Osteocyte (in vitro differentiated cells): Measurements from ENCODE around the gene GRAMD4. TPM values are rescaled to one million over a fixed set of nuclear protein-coding genes. Genes with fewer than 3 reads are reported as not detected.

Source experiments
- DNase-seq: peaks from one replicate; pipeline ENCODE4 v3.0.0; 2021; ENCODE audit warnings: mixed read lengths; ENCODE audit not compliant: unreplicated experiment; ENCODE audit errors: extremely low spot score
- H3K27ac Mint-ChIP-seq: one replicate; pipeline ENCODE4 v1.8.0; 2021; ENCODE audit warnings: mild to moderate bottlenecking, mixed read lengths; ENCODE audit not compliant: unreplicated experiment
- H3K27me3 Mint-ChIP-seq: one replicate; pipeline ENCODE4 v1.8.0; 2021; ENCODE audit warnings: mixed read lengths; ENCODE audit not compliant: unreplicated experiment
- H3K36me3 Mint-ChIP-seq: one replicate; pipeline ENCODE4 v1.8.0; 2021; ENCODE audit warnings: mixed read lengths; ENCODE audit not compliant: unreplicated experiment
- H3K4me1 Mint-ChIP-seq: one replicate; pipeline ENCODE4 v1.8.0; 2021; ENCODE audit warnings: mixed read lengths; ENCODE audit not compliant: unreplicated experiment
- H3K4me3 Mint-ChIP-seq: one replicate; pipeline ENCODE4 v1.8.0; 2021; ENCODE audit warnings: mild to moderate bottlenecking, moderate library complexity, mixed read lengths; ENCODE audit not compliant: unreplicated experiment
- H3K9me3 Mint-ChIP-seq: one replicate; pipeline ENCODE4 v1.8.0; 2021; ENCODE audit warnings: mixed read lengths; ENCODE audit not compliant: unreplicated experiment
- CTCF ChIP-seq: fragments of 200-600 bp; sonication (generic); IDR thresholded peaks from 2 replicates; pipeline ENCODE4 v1.5.0; 2021; ENCODE audit warnings: antibody characterized with exemption, mild to moderate bottlenecking, moderate library complexity
- total RNA-seq: library from RNA; stranded (reverse); gene quantifications from 2 replicates; pipeline ENCODE4 v1.2.1, GENCODE V29; 2021

Gene GRAMD4
- total RNA-seq, 1 donor from 2014 or later: 37.4 TPM

- H3K4me1 Mint-ChIP-seq: peaks cover 49% of the 10 kb centered on the region
- H3K36me3 Mint-ChIP-seq: no peaks in the 10 kb centered on the region
- H3K4me3 Mint-ChIP-seq: peak overlapping the region; percentile 84
- no peaks in the 10 kb centered on the region for H3K9me3 Mint-ChIP-seq
- no peak for DNase-seq
- no peaks in the 10 kb centered on the region for H3K27me3 Mint-ChIP-seq
- no peak for TF ChIP-seq CTCF
- peak overlapping the region; percentile 73 for H3K27ac Mint-ChIP-seq
Observed at GRCh38 chr22:46577368-46578249, 42.6 kb upstream of the GRAMD4 start.

GRCh38 chr22:46578251-46578823 is 41.8 kb upstream of the GRAMD4 start:
- no peaks in the 10 kb centered on the region for H3K27me3 Mint-ChIP-seq
- TF ChIP-seq CTCF: no peak
- peaks cover 49% of the 10 kb centered on the region for H3K4me1 Mint-ChIP-seq
- no peak for DNase-seq
- peak overlapping the region; percentile 84 for H3K4me3 Mint-ChIP-seq
- no peaks in the 10 kb centered on the region for H3K9me3 Mint-ChIP-seq
- H3K36me3 Mint-ChIP-seq: no peaks in the 10 kb centered on the region
- H3K27ac Mint-ChIP-seq: peak overlapping the region; percentile 46

- peak overlapping the region; percentile 46 for H3K27ac Mint-ChIP-seq
- H3K36me3 Mint-ChIP-seq: no peaks in the 10 kb centered on the region
- no peak for DNase-seq
- H3K9me3 Mint-ChIP-seq: no peaks in the 10 kb centered on the region
- peaks cover 49% of the 10 kb centered on the region for H3K4me1 Mint-ChIP-seq
- H3K4me3 Mint-ChIP-seq: peak overlapping the region; percentile 84
- H3K27me3 Mint-ChIP-seq: no peaks in the 10 kb centered on the region
- no peak for TF ChIP-seq CTCF
Observed at GRCh38 chr22:46578824-46579561, 41.2 kb upstream of the GRAMD4 start.

- H3K4me3 Mint-ChIP-seq: no peak overlapping the region
- no peak for DNase-seq
- H3K27me3 Mint-ChIP-seq: no peaks in the 10 kb centered on the region
- peak overlapping the region; percentile 57 for H3K27ac Mint-ChIP-seq
- no peaks in the 10 kb centered on the region for H3K36me3 Mint-ChIP-seq
- TF ChIP-seq CTCF: no peak
- H3K9me3 Mint-ChIP-seq: no peaks in the 10 kb centered on the region
- H3K4me1 Mint-ChIP-seq: peaks cover 58% of the 10 kb centered on the region
Observed at GRCh38 chr22:46579751-46580449, 40.3 kb upstream of the GRAMD4 start.
